ENCODE data around the gene RIPK3.

DNA sequence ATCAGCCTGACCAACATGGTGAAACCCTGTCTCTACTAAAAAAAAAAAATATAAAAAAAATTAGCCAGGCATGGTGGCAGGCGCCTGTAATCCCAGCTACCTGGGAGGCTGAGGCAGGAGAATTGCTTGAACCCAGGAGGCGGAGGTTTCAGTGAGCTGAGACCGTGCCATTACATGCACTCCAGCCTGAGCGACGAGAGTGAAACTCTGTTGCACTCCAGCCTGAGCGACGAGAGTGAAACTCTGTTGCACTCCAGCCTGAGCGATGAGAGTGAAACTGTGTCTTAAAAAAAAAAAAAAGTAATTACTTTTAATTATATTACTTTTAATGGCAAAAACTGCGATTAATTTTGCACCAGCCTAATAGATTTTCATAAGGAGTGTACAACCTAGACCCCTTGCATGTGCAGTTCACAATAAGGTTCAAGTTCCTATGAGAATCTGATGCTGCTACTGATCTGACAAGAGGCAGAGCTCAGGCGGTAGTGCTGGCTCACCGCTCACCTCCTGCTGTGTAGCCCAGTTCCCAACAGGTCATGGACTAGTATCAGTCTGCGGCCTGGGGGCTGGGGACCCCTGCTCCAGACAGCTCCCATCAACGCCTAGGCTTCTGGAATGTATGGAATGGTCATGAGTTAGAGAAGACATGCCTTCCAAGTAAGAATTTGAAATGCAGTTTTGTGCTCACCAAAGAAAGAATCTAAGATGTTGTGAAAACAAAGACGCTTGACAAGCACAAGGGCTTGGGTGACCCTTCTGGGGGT, 18.4 kb downstream of the RIPK3 start:
- no peak for TF ChIP-seq EZH2 (optimal IDR thresholded peaks at IDR 0.05; ENCODE audit: low read depth, low read length)
- TF ChIP-seq, protein P1, sequence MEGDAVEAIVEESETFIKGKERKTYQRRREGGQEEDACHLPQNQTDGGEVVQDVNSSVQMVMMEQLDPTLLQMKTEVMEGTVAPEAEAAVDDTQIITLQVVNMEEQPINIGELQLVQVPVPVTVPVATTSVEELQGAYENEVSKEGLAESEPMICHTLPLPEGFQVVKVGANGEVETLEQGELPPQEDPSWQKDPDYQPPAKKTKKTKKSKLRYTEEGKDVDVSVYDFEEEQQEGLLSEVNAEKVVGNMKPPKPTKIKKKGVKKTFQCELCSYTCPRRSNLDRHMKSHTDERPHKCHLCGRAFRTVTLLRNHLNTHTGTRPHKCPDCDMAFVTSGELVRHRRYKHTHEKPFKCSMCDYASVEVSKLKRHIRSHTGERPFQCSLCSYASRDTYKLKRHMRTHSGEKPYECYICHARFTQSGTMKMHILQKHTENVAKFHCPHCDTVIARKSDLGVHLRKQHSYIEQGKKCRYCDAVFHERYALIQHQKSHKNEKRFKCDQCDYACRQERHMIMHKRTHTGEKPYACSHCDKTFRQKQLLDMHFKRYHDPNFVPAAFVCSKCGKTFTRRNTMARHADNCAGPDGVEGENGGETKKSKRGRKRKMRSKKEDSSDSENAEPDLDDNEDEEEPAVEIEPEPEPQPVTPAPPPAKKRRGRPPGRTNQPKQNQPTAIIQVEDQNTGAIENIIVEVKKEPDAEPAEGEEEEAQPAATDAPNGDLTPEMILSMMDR (IDR thresholded peaks at IDR 0.05; ENCODE audit: low read length), result no peak
